A673 (cell line): ENCODE measurements around the gene MYCN. TPM values are rescaled to one million over a fixed set of nuclear protein-coding genes. Genes with fewer than 3 reads are reported as not detected.

Experiments
- BruUV-seq: library from RNA; stranded (reverse); fragments of 400-500 nt; replicated peaks from 2 replicates; lab custom pipeline; 2021; lab: Mats Ljungman, UMichigan
- CTCF ChIA-PET: fragments of 300-600 bp; sonication (Branson Sonifier 250); formaldehyde crosslinking; loops from one replicate; lab custom pipeline; 2022; ENCODE audit warnings: antibody characterized with exemption; lab: Charles Lee
- POLR2A ChIA-PET: fragments of 300-600 bp; sonication (Branson Sonifier 250); formaldehyde crosslinking; loops from one replicate; lab custom pipeline; 2022; ENCODE audit warnings: antibody characterized with exemption; ENCODE audit not compliant: low non-redundant PET; lab: Charles Lee
- DNase-seq: peaks from one replicate; pipeline ENCODE4 v3.0.0-alpha.2; 2015; ENCODE audit warnings: low spot score
- H3K27ac ChIP-seq: fragments of 200-600 bp; sonication (generic); 2 replicates; pipeline ENCODE4 v1.5.1; 2016; ENCODE audit warnings: mixed run types, low read depth, mild to moderate bottlenecking, mixed read lengths, antibody characterized with exemption, low read length; ENCODE audit not compliant: poor library complexity, severe bottlenecking
- H3K27me3 ChIP-seq: fragments of 200-600 bp; sonication (generic); replicated peaks from 2 replicates; pipeline ENCODE4 v1.6.1; 2017; ENCODE audit warnings: mixed run types, low read depth, mild to moderate bottlenecking, mixed read lengths, antibody characterized with exemption, low read length; ENCODE audit not compliant: insufficient read depth, poor library complexity
- H3K36me3 ChIP-seq: fragments of 200-600 bp; sonication (generic); 2 replicates; pipeline ENCODE4 v1.6.1; 2016; ENCODE audit warnings: mixed run types, mild to moderate bottlenecking, mixed read lengths, antibody characterized with exemption, low read length; ENCODE audit not compliant: insufficient read depth, poor library complexity, severe bottlenecking
- H3K4me1 ChIP-seq: fragments of 200-600 bp; sonication (generic); 2 replicates; pipeline ENCODE4 v1.6.1; 2017; ENCODE audit warnings: mixed run types, mild to moderate bottlenecking, mixed read lengths, antibody characterized with exemption, low read length; ENCODE audit not compliant: insufficient read depth, poor library complexity, severe bottlenecking
- H3K4me3 ChIP-seq: fragments of 200-600 bp; sonication (generic); 2 replicates; pipeline ENCODE4 v1.5.1; 2016; ENCODE audit warnings: low read depth, mixed run types, mild to moderate bottlenecking, mixed read lengths, low read length; ENCODE audit not compliant: poor library complexity, severe bottlenecking
- H3K9me3 ChIP-seq: fragments of 200-600 bp; sonication (generic); 2 replicates; pipeline ENCODE4 v1.6.1; 2016; ENCODE audit warnings: mixed run types, low read depth, mild to moderate bottlenecking, mixed read lengths, antibody characterized with exemption, low read length; ENCODE audit not compliant: poor library complexity, severe bottlenecking
- CTCF ChIP-seq: fragments of 300-800, 200-600 bp; sonication (generic); conservative IDR thresholded peaks from 2 replicates; pipeline ENCODE4 v1.5.1; 2017; ENCODE audit warnings: low read depth, mild to moderate bottlenecking, antibody characterized with exemption, low read length, moderate library complexity, mixed read lengths
- EZH2 ChIP-seq: fragments of 200-600 bp; sonication (generic); IDR thresholded peaks from 2 replicates; pipeline ENCODE4 v1.6.1; 2017; ENCODE audit warnings: borderline replicate concordance, low read depth, mild to moderate bottlenecking, mixed read lengths, antibody characterized with exemption, low read length; ENCODE audit not compliant: poor library complexity, severe bottlenecking
- intact Hi-C: fragments of 100-400 bp; cut with micrococcal nuclease; formaldehyde crosslinking; loops from one replicate; pipeline ENCODE4 v1.10.0; 2022; ENCODE audit not compliant: unreplicated experiment
- total RNA-seq: library from RNA; stranded (reverse); gene quantifications from 2 replicates; pipeline ENCODE4 v1.2.3, GENCODE V29; 2021

MYCN gene
- total RNA-seq, 1 experiment from 2014 or later, result 2.8 TPM

GRCh38 chr2:15911686-15912085 lies 28.7 kb upstream of the MYCN start:
- no peaks in the 10 kb centered on the region for H3K9me3 ChIP-seq
- ChIA-PET POLR2A (no interaction called here), CTCF (no interaction called here)
- TF ChIP-seq EZH2 (no peak), CTCF (no peak)
- no peak overlapping the region for H3K27ac ChIP-seq
- no peaks in the 10 kb centered on the region for H3K36me3 ChIP-seq
- no peak overlapping the region for H3K4me3 ChIP-seq
- no peaks in the 10 kb centered on the region for H3K27me3 ChIP-seq
- H3K4me1 ChIP-seq, result no peaks in the 10 kb centered on the region
- intact Hi-C loops, result no loop called here
- no TSS peak for BruUV-seq
- DNase-seq, result no peak

GRCh38 chr2:15912203-15912602 lies 28.1 kb upstream of the MYCN start:
- no peaks in the 10 kb centered on the region for H3K4me1 ChIP-seq
- TF ChIP-seq CTCF (no peak), EZH2 (no peak)
- H3K9me3 ChIP-seq, result no peaks in the 10 kb centered on the region
- H3K4me3 ChIP-seq, result no peak overlapping the region
- DNase-seq, result no peak
- H3K27ac ChIP-seq, result no peak overlapping the region
- no TSS peak for BruUV-seq
- H3K36me3 ChIP-seq, result no peaks in the 10 kb centered on the region
- H3K27me3 ChIP-seq, result no peaks in the 10 kb centered on the region
- intact Hi-C loops, result no loop called here
- ChIA-PET POLR2A (no interaction called here), CTCF (no interaction called here)

DNA sequence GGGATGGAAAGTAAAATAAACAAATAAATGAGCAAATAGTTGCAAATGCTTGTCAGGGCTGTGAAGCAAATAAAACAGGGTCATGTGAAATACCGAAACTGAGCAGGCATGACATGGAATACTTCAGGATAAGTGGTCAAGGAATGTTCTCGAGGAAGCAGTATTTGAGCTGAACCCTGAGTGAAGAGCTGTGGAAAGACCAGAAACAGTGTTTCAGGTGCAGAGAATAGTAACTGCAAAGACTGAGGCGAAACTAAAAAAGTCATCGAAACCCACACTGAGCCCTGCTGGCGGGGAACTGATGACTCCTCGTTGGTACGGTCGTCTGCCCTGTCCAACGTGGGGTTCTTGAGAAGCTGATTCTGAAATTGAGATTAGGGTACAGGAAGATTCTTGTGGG lies 27.2 kb upstream of the MYCN start:
- no peak for DNase-seq
- Histone ChIP-seq H3K27me3 (no peaks in the 10 kb centered on the region), H3K36me3 (no peaks in the 10 kb centered on the region), H3K4me1 (no peaks in the 10 kb centered on the region), H3K9me3 (no peaks in the 10 kb centered on the region), H3K27ac (no peak overlapping the region), H3K4me3 (no peak overlapping the region)
- CTCF ChIA-PET, result no interaction called here
- intact Hi-C loops, result no loop called here
- BruUV-seq, result no TSS peak
- TF ChIP-seq EZH2, result no peak
- TF ChIP-seq CTCF, result no peak
- POLR2A ChIA-PET, result no interaction called here
